G401.6 (cell line): Measurements from ENCODE around the gene TXNRD1.

ENCODE experiments used
- FAIRE-seq: peaks from 2 replicates; lab custom pipeline; 2012; peaks lifted over from hg19 to GRCh38; lab: Jason Lieb, UNC

Gene TXNRD1

DNA sequence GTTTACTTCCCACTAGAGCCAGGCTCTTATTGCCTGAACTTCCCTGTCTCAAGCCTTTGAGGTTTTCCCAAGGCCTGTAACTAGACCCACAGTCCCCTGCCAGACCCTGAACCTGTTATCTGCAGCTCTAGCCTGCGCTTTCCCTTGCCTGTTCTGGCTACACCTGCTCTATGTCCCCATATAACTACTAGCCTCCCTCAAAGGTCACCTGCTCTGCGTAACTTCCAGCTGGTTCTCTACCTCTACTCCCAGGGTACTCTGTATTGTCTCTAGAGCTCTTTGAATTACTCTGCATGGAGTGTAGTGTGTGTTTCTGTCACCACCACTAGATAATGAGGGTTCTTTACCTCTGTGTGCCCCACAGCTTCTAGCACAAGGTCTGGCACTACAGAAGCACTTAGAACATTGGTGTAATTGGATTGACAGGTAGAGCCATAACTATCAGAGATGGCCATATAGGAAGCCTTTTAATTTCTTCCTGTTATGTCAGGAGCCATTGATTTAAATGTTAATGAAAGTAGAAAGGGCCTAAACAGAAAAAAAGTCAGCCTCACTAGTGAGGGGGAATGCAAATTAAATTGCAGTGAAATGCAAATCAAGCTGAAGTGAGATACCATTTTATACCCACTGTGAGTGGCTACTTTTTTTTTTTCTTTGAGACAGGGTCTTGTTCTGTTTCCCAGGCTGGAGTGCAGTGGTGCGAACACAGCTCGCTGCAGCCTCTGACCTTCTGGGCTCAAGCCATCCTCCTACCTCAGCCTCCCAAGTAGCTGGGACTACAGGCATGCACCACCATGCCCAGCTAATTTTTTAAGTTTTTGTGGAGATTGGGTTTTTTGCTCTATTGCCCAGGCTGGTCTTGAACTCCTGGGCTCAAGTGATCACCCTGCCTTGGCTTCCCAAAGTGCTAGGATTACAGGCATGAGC is 135.7 kb downstream of the TXNRD1 start:
- FAIRE-seq: no peak

- no peak for FAIRE-seq
Measured at GRCh38 chr12:104352106-104352713, 136.6 kb downstream of the TXNRD1 start.

DNA sequence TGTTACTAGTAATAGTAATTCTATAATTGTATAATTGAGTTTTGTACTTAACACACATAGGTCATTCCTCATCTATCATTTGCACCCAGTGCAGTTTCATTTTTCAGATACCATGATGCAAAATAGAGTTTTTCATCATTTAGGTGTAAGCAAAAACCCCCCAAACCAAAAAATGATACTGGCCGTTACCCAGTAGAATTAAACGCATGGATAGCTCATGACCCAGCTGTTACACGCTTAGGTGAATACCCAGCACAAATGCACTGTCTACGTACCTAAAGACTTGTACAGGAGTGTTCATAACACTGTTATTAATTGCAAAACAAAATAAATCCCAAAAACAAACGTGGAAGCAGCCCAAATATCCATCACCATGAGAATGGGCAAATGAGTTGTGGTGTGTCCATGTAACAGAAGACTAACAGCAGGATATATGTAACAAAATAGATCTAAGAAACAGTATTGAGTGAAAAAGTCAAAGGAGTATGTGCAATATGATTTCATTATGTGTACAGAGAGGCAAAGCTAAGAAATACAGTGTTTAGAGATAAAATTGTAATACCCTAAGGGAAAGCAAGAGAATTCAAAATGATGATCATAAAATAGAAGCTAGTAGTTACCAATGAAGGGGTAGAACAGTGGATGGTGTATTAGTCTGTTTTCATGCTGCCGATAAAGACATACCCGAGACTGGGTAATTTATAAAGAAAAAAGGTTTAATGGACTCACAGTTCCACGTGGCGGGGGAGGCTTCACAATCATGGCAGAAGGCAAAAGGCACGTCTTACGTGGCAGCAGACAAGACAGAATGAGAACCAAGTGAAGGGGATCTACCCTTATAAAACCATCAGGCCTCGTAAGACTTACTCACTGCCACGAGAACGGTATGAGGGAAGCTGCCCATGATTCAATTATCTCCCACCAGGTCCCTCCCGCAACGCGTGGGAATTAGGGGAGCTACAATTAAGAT is 137.7 kb downstream of the TXNRD1 start:
- no peak for FAIRE-seq

DNA sequence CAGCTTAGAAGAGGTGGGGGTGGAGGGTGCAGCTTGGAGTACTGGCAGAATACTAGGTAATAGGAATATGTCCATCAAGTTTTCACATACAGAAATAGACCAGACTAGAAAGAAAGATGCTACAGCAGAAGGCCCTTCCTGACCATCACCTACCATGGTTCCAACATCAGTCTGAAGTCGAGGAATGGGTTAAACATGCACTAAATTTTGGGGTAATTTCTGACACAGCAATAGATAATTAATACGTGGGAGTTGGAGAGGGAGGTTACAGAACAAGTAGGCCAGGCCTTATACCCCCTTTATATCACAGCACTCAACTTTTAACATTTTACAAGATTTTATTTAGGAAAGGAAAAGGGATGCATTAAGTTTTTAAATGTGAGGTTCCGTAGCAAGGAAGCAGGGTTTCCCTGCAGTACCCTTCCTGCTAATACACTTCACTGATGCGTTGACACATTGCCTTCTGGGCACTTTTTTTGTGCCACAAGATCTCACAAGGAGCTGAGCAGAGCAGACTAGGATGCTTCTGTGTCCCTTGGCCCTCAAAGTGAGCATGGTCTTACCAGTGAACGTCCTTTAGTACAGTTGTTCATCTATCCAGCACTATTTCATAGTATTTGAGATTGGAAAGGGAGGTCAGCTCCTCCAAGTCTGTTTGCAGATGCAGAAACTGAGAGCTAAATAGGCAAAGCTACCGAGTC is 138.7 kb downstream of the TXNRD1 start:
- no peak for FAIRE-seq

- no peak for FAIRE-seq
Measured at GRCh38 chr12:104354868-104355570, 139.4 kb downstream of the TXNRD1 start.

GRCh38 chr12:104355630-104356029 is 140.1 kb downstream of the TXNRD1 start:
- no peak for FAIRE-seq

- no peak for FAIRE-seq
Measured at GRCh38 chr12:104356231-104357115, 140.9 kb downstream of the TXNRD1 start.

DNA sequence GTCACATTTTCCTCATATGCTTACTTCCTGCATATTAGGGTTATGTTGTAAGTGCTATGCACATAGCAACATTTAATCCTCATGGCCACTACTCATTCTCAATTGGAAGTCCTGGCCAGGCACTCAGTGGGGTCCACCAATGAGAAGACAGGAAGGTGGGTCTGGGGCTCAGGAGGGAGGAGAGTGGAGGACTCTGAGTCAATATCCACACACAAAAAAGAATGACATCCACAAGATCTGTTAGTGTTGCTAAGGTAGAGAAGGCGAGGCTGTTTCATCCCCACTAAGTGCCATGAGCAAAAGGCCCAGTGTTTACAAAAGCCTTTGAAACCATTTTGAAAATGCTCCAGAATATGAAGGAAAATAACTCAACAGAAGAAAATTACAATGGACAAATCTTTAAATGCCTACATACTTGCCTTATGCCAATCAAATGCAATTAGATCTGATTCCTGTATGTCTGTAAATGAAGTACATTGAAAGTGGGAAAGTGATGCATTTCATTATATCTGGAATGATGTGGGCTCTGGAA is 141.9 kb downstream of the TXNRD1 start:
- FAIRE-seq: peak; percentile 72

DNA sequence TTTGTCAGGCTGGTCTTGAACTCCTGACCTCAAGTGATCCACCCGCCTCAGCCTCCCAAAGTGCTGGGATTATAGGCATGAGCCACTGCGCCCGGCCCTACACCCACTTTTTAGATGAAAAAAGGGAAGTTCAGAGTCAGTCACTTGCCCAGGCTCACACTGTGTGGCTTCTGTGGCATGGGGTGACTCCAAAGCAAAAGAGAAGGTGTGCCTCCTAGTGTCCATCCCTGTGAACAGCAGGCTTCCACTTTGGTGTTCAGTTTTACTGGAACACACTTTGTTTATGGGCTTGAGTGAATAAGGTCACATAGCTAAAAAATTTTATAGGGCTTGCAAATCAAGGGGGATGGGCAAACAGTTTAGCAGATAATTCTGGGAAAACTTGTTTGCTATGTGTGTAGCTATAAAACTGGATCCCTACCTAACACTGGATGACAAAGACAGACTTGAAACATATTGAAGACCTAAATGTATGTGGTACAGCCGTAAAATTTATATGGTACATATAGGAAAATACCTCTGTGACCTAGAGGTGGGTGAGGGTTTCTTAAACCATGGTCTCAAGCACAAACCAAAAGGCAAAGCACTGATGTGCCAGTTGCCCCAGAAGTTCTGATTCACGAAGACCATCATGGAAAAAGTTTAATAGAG is 142.9 kb downstream of the TXNRD1 start:
- FAIRE-seq: no peak

DNA sequence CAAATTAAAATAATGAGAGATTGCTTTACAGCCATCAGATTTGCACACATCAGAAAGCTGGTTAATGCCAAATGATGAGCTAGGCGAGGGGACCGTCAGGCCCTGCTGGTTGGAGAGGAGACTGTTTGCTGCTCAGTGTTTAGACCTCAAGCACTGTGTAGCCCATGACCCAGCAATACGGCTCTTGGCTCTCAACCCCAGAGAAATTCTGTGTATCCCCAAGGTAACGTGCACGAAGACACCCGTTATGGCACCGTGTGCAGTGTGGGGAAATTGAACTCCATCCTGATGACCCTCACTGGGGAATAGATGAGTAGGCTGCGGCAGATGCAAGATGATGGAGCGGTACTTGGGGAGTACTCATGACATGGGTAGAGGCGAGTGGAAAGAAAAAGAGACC is 143.6 kb downstream of the TXNRD1 start:
- no peak for FAIRE-seq

- no peak for FAIRE-seq
Measured at GRCh38 chr12:104360157-104360556, 144.6 kb downstream of the TXNRD1 start.

DNA sequence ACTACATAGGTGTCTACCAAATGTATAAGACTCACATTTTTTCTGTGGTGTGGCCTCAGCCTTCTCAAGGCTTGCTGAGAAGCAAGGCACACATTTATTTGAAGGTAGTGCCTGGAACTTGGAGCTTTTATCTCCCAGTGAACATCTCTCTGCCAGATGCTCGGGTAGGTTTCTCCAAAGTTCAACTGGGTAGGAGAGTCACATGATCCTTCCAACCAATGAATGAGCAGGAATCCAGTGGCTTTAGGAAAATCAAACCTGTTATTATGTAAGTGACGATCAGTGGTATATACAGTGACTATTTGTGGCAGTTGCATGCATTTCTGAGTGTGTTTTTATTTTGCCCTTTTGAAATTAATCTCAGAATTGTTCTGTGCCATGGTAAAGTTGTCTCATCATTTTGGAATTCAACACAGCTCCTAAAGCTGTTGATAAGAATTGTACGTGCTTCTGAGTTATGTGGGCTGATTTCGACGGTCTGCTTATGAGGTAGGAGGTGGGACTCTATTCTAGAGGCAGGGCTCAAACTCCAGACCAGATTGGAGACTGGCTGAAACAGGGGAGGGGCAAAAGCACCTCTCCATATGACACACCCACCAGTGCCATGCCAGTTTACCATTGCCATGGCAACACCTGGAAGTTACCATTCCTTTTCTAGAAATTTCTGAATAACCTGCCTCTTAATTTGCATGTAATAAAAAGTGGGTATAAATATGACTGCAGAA is 145.6 kb downstream of the TXNRD1 start:
- FAIRE-seq: no peak

GRCh38 chr12:104365921-104366410 is 150.4 kb downstream of the TXNRD1 start:
- no peak for FAIRE-seq

DNA sequence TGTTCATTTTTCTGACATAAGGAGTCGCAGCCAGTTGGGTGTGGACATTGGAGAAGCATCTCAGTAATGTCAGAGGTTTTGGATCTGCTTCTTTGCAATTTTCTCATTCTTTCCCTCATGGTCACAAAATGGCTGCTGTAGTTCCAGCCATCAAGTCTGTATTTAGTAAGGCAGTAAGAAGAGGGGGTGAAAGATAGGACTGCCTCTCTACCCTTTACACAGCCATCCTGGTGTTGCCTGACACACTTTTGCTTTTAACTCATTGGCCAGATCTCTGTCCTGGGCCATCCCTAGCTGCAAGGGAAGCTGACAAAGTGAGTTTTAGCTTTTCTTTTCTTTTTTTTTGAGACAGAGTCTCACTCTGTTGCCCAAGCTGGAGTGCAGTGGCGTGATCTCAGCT is 154.1 kb downstream of the TXNRD1 start:
- FAIRE-seq: no peak

DNA sequence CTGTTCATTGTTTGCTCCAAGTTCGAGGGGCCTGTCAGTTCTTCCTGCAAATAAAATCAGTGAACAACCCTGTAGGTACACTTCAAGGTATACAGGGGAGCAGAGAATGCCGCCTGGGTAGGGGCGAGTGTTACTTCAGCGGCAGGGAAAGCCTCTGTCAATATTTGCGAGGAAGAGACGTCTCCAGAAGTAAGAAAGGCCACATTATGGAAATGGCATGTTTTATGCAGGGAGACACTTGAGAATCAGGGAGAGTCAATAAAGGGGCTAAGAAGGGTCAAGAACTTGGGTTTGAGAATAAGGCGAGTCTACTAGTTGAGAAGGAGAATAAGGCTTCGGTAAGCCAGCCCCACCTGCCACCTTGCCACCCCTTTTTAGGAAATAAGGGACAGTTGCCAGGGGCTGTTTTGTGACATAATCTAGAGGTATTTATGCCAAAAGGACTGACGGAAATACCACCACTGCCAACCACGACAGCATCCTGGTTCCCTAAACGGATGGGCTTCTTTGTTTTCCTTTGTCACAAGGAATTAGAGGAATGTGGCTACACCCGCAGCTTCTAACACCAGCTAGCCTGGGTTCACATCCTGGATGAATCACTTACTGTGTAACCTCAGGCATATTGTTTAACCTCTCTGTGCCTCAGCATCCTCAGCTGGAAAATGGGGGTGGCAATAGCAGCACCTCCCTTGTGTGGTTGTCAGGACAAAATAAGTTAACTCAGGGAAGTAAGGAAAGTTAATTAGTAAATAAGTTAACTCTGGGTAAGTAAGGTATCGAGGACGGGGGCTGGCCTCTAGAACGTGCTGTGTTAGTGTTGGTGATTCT is 155.7 kb downstream of the TXNRD1 start:
- no peak for FAIRE-seq

DNA sequence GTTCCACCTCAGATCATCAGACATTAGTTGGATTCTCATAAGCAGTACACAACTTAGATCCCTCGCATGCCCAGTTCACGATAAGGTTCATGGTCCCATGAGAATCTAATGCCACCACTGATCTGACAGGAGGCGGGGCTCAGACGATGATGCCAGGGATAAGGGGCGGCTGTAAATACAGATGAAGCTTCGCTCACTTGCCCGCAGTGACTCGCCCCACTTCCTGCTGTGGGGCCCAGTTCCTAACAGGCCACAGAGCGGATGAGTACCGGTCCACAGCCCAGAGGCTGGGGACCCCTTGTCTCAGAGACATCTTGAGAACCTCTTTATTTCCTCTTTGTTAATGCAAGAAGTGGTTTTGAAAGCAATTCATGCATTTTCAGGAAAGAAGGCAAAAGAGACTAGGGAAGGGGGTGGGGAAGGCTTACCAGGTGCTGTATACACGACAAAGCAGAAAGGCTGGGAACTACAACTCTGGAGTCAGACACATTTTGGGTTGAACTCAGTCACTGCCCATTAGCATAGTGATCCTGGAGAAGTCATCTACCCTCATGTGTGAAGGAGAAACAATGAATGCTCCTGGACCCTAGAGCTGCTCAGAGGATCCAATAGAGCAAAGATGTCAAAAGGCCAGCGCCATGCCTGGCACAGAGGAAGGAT is 156.6 kb downstream of the TXNRD1 start:
- FAIRE-seq: no peak

GRCh38 chr12:104372721-104373335 is 157.2 kb downstream of the TXNRD1 start:
- no peak for FAIRE-seq
